K562 (cell line): Measurements from ENCODE around the gene TCF7. TPM values are rescaled to one million over a fixed set of nuclear protein-coding genes. Genes with fewer than 3 reads are reported as not detected.

Source experiments
- CCAR2 ChIP-seq: fragments of 200-400 bp; formaldehyde crosslinking; IDR thresholded peaks from 2 replicates; pipeline ENCODE4 v1.6.1; 2017; ENCODE audit warnings: mild to moderate bottlenecking, low read depth, low read length
- CCNT2 ChIP-seq: IDR thresholded peaks from 2 replicates; pipeline ENCODE4 v1.6.1; 2011; ENCODE audit warnings: borderline replicate concordance, low read depth, mild to moderate bottlenecking, moderate library complexity, mixed read lengths, low read length; ENCODE audit not compliant: insufficient read length; ENCODE audit errors: extremely low read depth
- CEBPB ChIP-seq: fragments of 450-650 bp; IDR thresholded peaks from 2 replicates; pipeline ENCODE4 v1.6.1; 2016; ENCODE audit warnings: missing genetic modification characterization, missing compliant biosample characterization
- E2F4 ChIP-seq: sonication (generic); formaldehyde crosslinking; IDR thresholded peaks from 2 replicates; pipeline ENCODE4 v1.8.0; 2022; ENCODE audit warnings: mild to moderate bottlenecking, low read depth, missing genetic modification reagents
- GABPB1 ChIP-seq: sonication (generic); formaldehyde crosslinking; IDR thresholded peaks from 2 replicates; pipeline ENCODE4 v1.8.0; 2022; ENCODE audit warnings: mild to moderate bottlenecking, missing genetic modification reagents
- KLF13 ChIP-seq: fragments of 450-650 bp; IDR thresholded peaks from 2 replicates; pipeline ENCODE4 v1.6.1; 2016; ENCODE audit warnings: missing genetic modification characterization, low read depth, mild to moderate bottlenecking, missing compliant biosample characterization, moderate library complexity, borderline replicate concordance
- MLLT1 ChIP-seq, 2 experiments: fragments of 450-650 bp; IDR thresholded peaks; 2 replicates each; pipeline ENCODE4 v1.6.1; 2016
- NELFE ChIP-seq: IDR thresholded peaks from 2 replicates; pipeline ENCODE4 v1.6.1; 2011; ENCODE audit warnings: mild to moderate bottlenecking; ENCODE audit not compliant: insufficient read depth, insufficient read length
- NFE2 ChIP-seq: IDR thresholded peaks from 2 replicates; pipeline ENCODE4 v1.6.1; 2014; ENCODE audit warnings: antibody characterized with exemption, low read depth
- OTX1 ChIP-seq: fragments of 450-650 bp; formaldehyde crosslinking; IDR thresholded peaks from 2 replicates; pipeline ENCODE4 v1.4.0; 2022; ENCODE audit warnings: mild to moderate bottlenecking
- PHF8 ChIP-seq: fragments of 200-600 bp; sonication (generic); IDR thresholded peaks from 2 replicates; pipeline ENCODE4 v1.6.1; 2012; ENCODE audit warnings: mixed run types, mild to moderate bottlenecking, inconsistent platforms, low read length, moderate library complexity, borderline replicate concordance
- RNF219 ChIP-seq: fragments of 250-450 bp; sonication (Bioruptor Pico); IDR thresholded peaks from 2 replicates; pipeline ENCODE4 v1.5.0; 2022; ENCODE audit warnings: mild to moderate bottlenecking
- SRSF1 ChIP-seq: fragments of 200-400 bp; formaldehyde crosslinking; IDR thresholded peaks from 2 replicates; pipeline ENCODE4 v1.6.1; 2017; ENCODE audit warnings: mild to moderate bottlenecking, low read depth, low read length, moderate library complexity
- SUPT5H ChIP-seq: fragments of 450-650 bp; IDR thresholded peaks from 2 replicates; pipeline ENCODE4 v1.6.1; 2016
- TARDBP ChIP-seq: fragments of 450-650 bp; IDR thresholded peaks from 2 replicates; pipeline ENCODE4 v1.6.1; 2016
- ZBTB1 ChIP-seq: sonication (generic); formaldehyde crosslinking; IDR thresholded peaks from 2 replicates; pipeline ENCODE4 v1.8.1; 2023; ENCODE audit warnings: missing genetic modification reagents, low read depth, mild to moderate bottlenecking, borderline replicate concordance
- polyA plus RNA-seq, 8 experiments: library from polyadenylated mRNA; depleted of rRNA in 4 of 8; stranded (reverse) in 5 of 8; unstranded in 3 of 8; fragments of >200 nt; fragmentation: Nextera tagmentation in 2 of 8; fragmentation: Illumina TruSeq in 1 of 8; extraction: Ambion mirVana in 2 of 8; extraction: Trizol in 1 of 8; gene quantifications; 2 replicates each; pipeline versions ENCODE4 v1.2.1 to v1.2.3, GENCODE V29; 2011 to 2014; ENCODE audit warnings: inconsistent platforms in 1 of 8, missing spikeins in 1 of 8
- total RNA-seq, 7 experiments: library from RNA; depleted of rRNA in 6 of 7; stranded (reverse); fragments of >200 nt in 6 of 7; fragmentation: Illumina TruSeq in 2 of 7; extraction: Trizol in 2 of 7; gene quantifications; 2 replicates each; pipeline versions ENCODE4 v1.2.1 to v1.2.3, GENCODE V29; 2011 to 2021; ENCODE audit warnings: low replicate concordance in 1 of 7

TCF7 gene
- total and polyA plus RNA-seq, 9 of the 15 experiments (the other 6 are each of a cell fraction or from before 2014, with no cell fraction given), result 1.6 to 14.9 (median 4.2) TPM

GRCh38 chr5:134176511-134177368, 62.3 kb downstream of the TCF7 start, which contains the start of gene SKP1 (continued):
- TF ChIP-seq GABPB1 (CRISPR knock-in tag) (peak; percentile 80; the same call in 1 of the 2 replicates), SRSF1 (no peak), PHF8 (peak; percentile 98), SUPT5H (peak; percentile 98), CEBPB (tag) (no peak), CCAR2 (no peak), ZBTB1 (CRISPR knock-in tag) (peak; percentile 84), NELFE (peak; percentile 31), MLLT1 (IDR thresholded peaks at IDR 0.05) (peak; percentile 82 to 91), CCNT2 (peak; percentile 69), RNF219 (CRISPR knock-in tag) (no peak), TARDBP (peak; percentile 25; the same call in 1 of the 2 replicates), NFE2 (peak; percentile 74), OTX1 (CRISPR knock-in tag) (no peak), KLF13 (tag) (peak; percentile 89; the same call in 1 of the 2 replicates), E2F4 (CRISPR knock-in tag) (peak; percentile 61; the same call in 1 of the 2 replicates)
